HEK293 (cell line): ENCODE measurements around the gene MYO1F.

Experiments
- KLF7 ChIP-seq: fragments of 450-650 bp; formaldehyde crosslinking; IDR thresholded peaks from 2 replicates; pipeline ENCODE4 v1.5.1; 2016; ENCODE audit warnings: missing biosample characterization, missing genetic modification characterization, borderline replicate concordance
- OSR2 ChIP-seq: fragments of 450-650 bp; formaldehyde crosslinking; IDR thresholded peaks from 2 replicates; pipeline ENCODE4 v1.5.1; 2016; ENCODE audit warnings: missing biosample characterization, missing genetic modification characterization
- ZNF175 ChIP-seq: fragments of 450-650 bp; formaldehyde crosslinking; IDR thresholded peaks from 2 replicates; pipeline ENCODE4 v1.5.1; 2016; ENCODE audit warnings: missing biosample characterization, missing genetic modification characterization
- ZNF211 ChIP-seq: fragments of 450-650 bp; formaldehyde crosslinking; IDR thresholded peaks from 2 replicates; pipeline ENCODE4 v1.5.1; 2016; ENCODE audit warnings: low read depth, missing biosample characterization, missing genetic modification characterization
- ZNF24 ChIP-seq: fragments of 450-650 bp; formaldehyde crosslinking; IDR thresholded peaks from 2 replicates; pipeline ENCODE4 v1.5.1; 2016; ENCODE audit warnings: missing biosample characterization, missing genetic modification characterization
- ZNF843 ChIP-seq: fragments of 450-650 bp; formaldehyde crosslinking; IDR thresholded peaks from 2 replicates; pipeline ENCODE4 v1.5.1; 2016; ENCODE audit warnings: missing biosample characterization, missing genetic modification characterization

DNA sequence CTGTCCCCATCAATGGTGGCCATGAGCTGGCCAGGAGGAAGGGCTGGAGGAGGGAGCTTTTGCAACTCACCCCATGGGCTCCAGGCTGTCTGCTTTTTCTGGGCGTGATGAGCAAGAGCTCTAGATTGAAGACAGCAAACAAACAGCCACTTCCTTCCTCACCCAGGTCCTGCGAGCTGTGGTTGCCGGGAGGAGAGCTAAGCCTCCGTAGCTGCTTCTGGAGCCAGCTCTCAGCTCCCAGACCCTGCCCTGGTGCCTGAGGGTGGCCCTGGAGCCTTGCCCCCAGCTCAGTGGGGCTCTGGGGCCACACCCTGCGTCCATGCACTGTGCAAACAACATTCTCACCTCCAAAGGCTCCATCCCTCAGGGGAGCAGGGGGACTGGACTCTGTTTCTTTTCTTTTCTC is 6.2 kb downstream of the MYO1F start:
- no peak for TF ChIP-seq KLF7 (tag by site-specific recombination)
- TF ChIP-seq ZNF211: no peak
- no peak for TF ChIP-seq ZNF175 (tag by site-specific recombination)
- no peak for TF ChIP-seq ZNF843 (tag by site-specific recombination)
- TF ChIP-seq OSR2 (tag by site-specific recombination): no peak
- TF ChIP-seq ZNF24 (tag by site-specific recombination): no peak
